Transverse colon (tissue), 4 donors: Measurements from ENCODE around the gene CHSY1. TPM values are rescaled to one million over a fixed set of nuclear protein-coding genes. Genes with fewer than 3 reads are reported as not detected.

Experiments used
- DNase-seq: peaks from one replicate; pipeline ENCODE4 v3.0.0-alpha.2; 2019
- H3K27ac ChIP-seq, 4 donors: fragments of 200-600 bp; sonication (generic); 2 replicates each; pipeline ENCODE4 v1.5.1; 2016 to 2018; ENCODE audit warnings: inconsistent platforms in 4 of 4
- H3K27me3 ChIP-seq: fragments of 200-600 bp; sonication (generic); 2 replicates; pipeline ENCODE4 v1.5.1; 2017; ENCODE audit warnings: inconsistent platforms
- H3K36me3 ChIP-seq, 4 donors: fragments of 200-600 bp; sonication (generic); 2 replicates each; pipeline ENCODE4 v1.5.1; 2017 to 2019; ENCODE audit warnings: inconsistent platforms in 4 of 4
- H3K4me1 ChIP-seq, 4 donors: fragments of 200-600 bp; sonication (generic); 2 replicates each; pipeline ENCODE4 v1.5.1; 2017 to 2020; ENCODE audit warnings: inconsistent platforms in 4 of 4
- H3K4me3 ChIP-seq, 4 donors: fragments of 200-600 bp; sonication (generic); 1 replicate in 1 of 4; 2 replicates in 3 of 4; pipeline versions ENCODE4 v1.5.1 to v1.6.1; 2017 to 2019; ENCODE audit warnings: inconsistent platforms in 4 of 4
- H3K9me3 ChIP-seq, 2 donors: fragments of 200-600 bp; sonication (generic); 2 replicates each; pipeline ENCODE4 v1.5.1; 2017 to 2019; ENCODE audit warnings: inconsistent platforms in 2 of 2
- CTCF ChIP-seq, 5 experiments: fragments of 200-600 bp in 3 of 5; fragments of 450-650 bp in 2 of 5; sonication (generic) in 3 of 5; IDR thresholded peaks; 1 replicate in 2 of 5; 2 replicates in 3 of 5; pipeline ENCODE4 v1.5.1; 2016 to 2017; ENCODE audit warnings: antibody characterized with exemption in 5 of 5, inconsistent platforms in 3 of 5, mild to moderate bottlenecking in 2 of 5, moderate library complexity in 1 of 5
- EP300 ChIP-seq: sonication (generic); formaldehyde crosslinking; IDR thresholded peaks from one replicate; pipeline ENCODE4 v1.6.1; 2017; ENCODE audit warnings: antibody characterized with exemption, low read depth
- POLR2A ChIP-seq: fragments of 450-650 bp; IDR thresholded peaks from one replicate; pipeline ENCODE4 v1.6.1; 2016; ENCODE audit warnings: antibody characterized with exemption, mild to moderate bottlenecking, moderate library complexity
- POLR2AphosphoS5 ChIP-seq, 3 donors: sonication (generic); formaldehyde crosslinking; IDR thresholded peaks; one replicate each; pipeline ENCODE4 v1.6.1; 2016; ENCODE audit warnings: antibody characterized with exemption in 3 of 3
- WGBS, 2 donors: methylation state at CpG; one replicate each; pipeline ENCODE4 v1.1.5; 2018; ENCODE audit warnings: low coverage in 1 of 2; 5-methylcytosine and 5-hydroxymethylcytosine counted together
- in situ Hi-C, 4 donors: fragments of 200-750 bp; cut with MboI; loops; one replicate each; pipeline versions ENCODE4 v1.15.0 to v1.15.1; 2017; ENCODE audit warnings: low sequenced_read_pairs in 3 of 4, low pct_ligation_motif_present in 1 of 4, low pct_unique_long_range_greater_than_20kb in 1 of 4
- intact Hi-C: fragments of 100-400 bp; cut with DNase I; formaldehyde crosslinking; loops from one replicate; pipeline ENCODE4 v1.15.1; 2023; ENCODE audit warnings: low total_unique reads
- total RNA-seq, 4 donors: library from RNA; depleted of rRNA; stranded (reverse); fragments of >200 nt; gene quantifications; one replicate each; pipeline ENCODE4 v1.1.0, GENCODE V29; 2016

The CHSY1 gene
- total RNA-seq = 10 to 100 TPM in 2 of 4 donors, 1 to 10 TPM in 2; 4.0 to 33.7 (median 11.8) TPM

- Histone ChIP-seq H3K4me1 (peaks cover 10 to 43% (median 26%) of the 10 kb centered on the region in 4 donors), H3K27ac (peak within 1 kb of the TSS; percentile 92 to 96 (median 94)), H3K36me3 (no peaks in the 10 kb centered on the region), H3K4me3 (peak within 1 kb of the TSS; percentile 75 to 97 (median 88)), H3K27me3 (no peaks in the 10 kb centered on the region), H3K9me3 (no peaks in the 10 kb centered on the region)
- peak; percentile 93 for DNase-seq
- intact Hi-C loops = no loop called here
- TF ChIP-seq POLR2AphosphoS5 (IDR thresholded peaks at IDR 0.05) = peak; percentile 96 to 97 (median 97)
- TF ChIP-seq POLR2A = peak; percentile 67
- no peak for TF ChIP-seq EP300
- 1 to 3% methylated on average over 6 to 81 of the region's 108 CpGs for WGBS, 2 donors
- in situ Hi-C loops = loop anchor here (10.0 to 25.0 kb wide), 4 partner anchors 167 to 615 kb away; partner anchors contain the start of gene LRRK1 (in 4 of the 4)
These were observed at the start of gene CHSY1 for GRCh38 chr15:101251830-101252820. CHSY1 (minus strand) TSS chr15:101252048; CDS start chr15:101251456, 592 bp downstream.

- no peak for DNase-seq
- Histone ChIP-seq H3K9me3 (no peaks in the 10 kb centered on the region), H3K4me3 (peak overlapping the region in 1 of 4 donors; percentile 92), H3K27me3 (no peaks in the 10 kb centered on the region), H3K4me1 (peaks cover 12 to 41% (median 20%) of the 10 kb centered on the region in 4 donors), H3K36me3 (peaks cover 0 to 2% (median 0%) of the 10 kb centered on the region in 4 donors), H3K27ac (peak overlapping the region; percentile 92 to 99 (median 98))
- WGBS, 2 donors = 72 to 73% methylated on average over 6 to 9 of the region's 9 CpGs
- no peak for TF ChIP-seq POLR2AphosphoS5 (IDR thresholded peaks at IDR 0.05)
- TF ChIP-seq POLR2A = no peak
- no peak for TF ChIP-seq CTCF (IDR thresholded peaks at IDR 0.05)
- no peak for TF ChIP-seq EP300
- in situ Hi-C loops = loop anchor here in 3 of 4 donors (5.0 to 10.0 kb wide), 2 partner anchors 346 to 348 kb away; no protein-coding TSS in a partner anchor
- intact Hi-C loops = no loop called here
These were observed 44.9 kb upstream of the CHSY1 start for GRCh38 chr15:101296418-101297405.

- in situ Hi-C loops = loop anchor here in 3 of 4 donors (5.0 to 10.0 kb wide), 2 partner anchors 347 to 349 kb away; no protein-coding TSS in a partner anchor
- Histone ChIP-seq H3K4me3 (peak overlapping the region; percentile 69 to 92 (median 85)), H3K27me3 (no peaks in the 10 kb centered on the region), H3K4me1 (peaks cover 12 to 44% (median 22%) of the 10 kb centered on the region in 4 donors), H3K9me3 (no peaks in the 10 kb centered on the region), H3K36me3 (peaks cover 0 to 4% (median 0%) of the 10 kb centered on the region in 4 donors), H3K27ac (peak overlapping the region; percentile 92 to 99 (median 98))
- 0 to 7% methylated on average over 2 to 20 of the region's 20 CpGs for WGBS, 2 donors
- peak; percentile 51 for DNase-seq
- intact Hi-C loops = no loop called here
- no peak for TF ChIP-seq EP300
- TF ChIP-seq POLR2AphosphoS5 (IDR thresholded peaks at IDR 0.05) = no peak
- no peak for TF ChIP-seq POLR2A
- no peak for TF ChIP-seq CTCF (IDR thresholded peaks at IDR 0.05)
These were observed 43.8 kb upstream of the CHSY1 start for GRCh38 chr15:101295607-101296161.
